ENCODE results near the gene PFDN6.

PFDN6 gene

DNA sequence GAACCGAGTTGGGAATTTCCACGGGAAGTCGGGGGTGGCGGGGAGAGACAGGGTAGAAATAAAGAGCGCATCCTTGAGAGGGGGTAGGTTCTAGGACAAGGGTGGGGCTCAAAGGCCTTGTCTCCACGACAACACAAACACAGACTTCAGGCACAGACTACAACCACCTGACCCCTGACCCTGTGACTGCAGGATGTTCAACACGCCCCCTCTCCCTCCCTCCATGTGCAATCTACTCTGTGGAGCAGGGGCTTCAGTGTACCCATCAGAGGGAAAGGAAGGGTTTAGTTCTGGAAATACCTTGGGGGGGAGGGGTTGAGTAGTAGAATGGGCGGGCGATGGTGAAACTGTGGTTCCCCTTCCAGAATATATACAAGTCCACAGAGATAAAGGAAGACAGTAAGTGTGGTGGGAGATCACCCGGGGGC is 25.1 kb downstream of the PFDN6 start:
- Mint-ChIP-seq H3K27ac (peak overlapping the region; percentile 100), H3K4me3 (peak overlapping the region; percentile 94), H3K27me3 (no peaks in the 10 kb centered on the region), H3K9me3 (no peaks in the 10 kb centered on the region), H3K4me1 (peaks cover 47% of the 10 kb centered on the region), H3K36me3 (peaks cover 23% of the 10 kb centered on the region)
- DNase-seq (ENCODE audit: low spot score in 2 of 2) (peak; percentile 70 to 76), ATAC-seq (ENCODE audit: low read depth) (peak; percentile 52)

GRCh38 chr6:33314943-33315792 is 25.8 kb downstream of the PFDN6 start:
- Mint-ChIP-seq H3K36me3 (peaks cover 29% of the 10 kb centered on the region), H3K27me3 (no peaks in the 10 kb centered on the region), H3K9me3 (no peaks in the 10 kb centered on the region), H3K4me1 (peaks cover 53% of the 10 kb centered on the region), H3K27ac (peak overlapping the region; percentile 100), H3K4me3 (peak overlapping the region; percentile 94)
- ATAC-seq (ENCODE audit: low read depth): peak; percentile 9
- peak; percentile 51 to 59 for DNase-seq (ENCODE audit: low spot score in 2 of 2)

DNA sequence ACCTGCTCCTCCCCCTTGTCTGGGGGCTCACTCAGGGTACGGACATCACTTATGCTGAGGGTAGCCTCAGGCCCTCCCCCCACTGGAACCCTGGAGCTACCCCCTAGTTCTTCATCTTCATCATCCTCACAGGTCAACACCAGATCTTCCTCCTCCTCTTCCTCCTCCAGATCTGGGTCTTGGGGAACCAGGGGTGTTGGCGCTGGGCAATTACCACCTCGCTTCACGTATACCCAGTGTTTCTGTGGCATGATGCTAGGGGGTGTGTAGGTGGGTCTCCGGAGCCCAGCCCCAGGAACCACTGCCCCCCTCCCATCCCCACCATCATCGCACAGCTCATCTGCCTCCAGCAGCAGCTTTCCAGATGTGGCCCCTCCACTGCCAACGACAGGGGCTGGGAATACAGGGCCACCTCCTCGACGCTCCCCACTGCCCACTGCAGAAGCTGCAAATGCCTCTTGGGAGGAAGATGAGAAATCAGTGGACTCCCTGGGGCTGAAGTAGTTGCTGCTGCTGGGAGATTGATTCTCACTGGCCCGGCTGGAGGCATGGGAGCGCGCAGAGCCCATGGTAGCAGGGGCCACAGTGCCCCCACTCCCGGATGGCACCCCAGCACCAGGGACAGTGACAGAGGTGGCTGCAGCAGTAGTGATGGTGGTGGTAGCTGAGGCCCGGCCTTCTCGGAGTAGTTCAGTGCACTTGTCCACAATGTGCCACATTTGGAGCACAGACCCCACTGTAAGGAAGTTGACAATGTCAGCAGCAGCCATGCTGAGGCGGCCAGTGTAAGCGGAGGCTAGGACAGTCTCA is 26.6 kb downstream of the PFDN6 start:
- peak overlapping the region; percentile 100 for H3K27ac Mint-ChIP-seq
- peaks cover 34% of the 10 kb centered on the region for H3K36me3 Mint-ChIP-seq
- ATAC-seq (ENCODE audit: low read depth): no peak
- no peak for DNase-seq (ENCODE audit: low spot score in 2 of 2)
- no peaks in the 10 kb centered on the region for H3K27me3 Mint-ChIP-seq
- H3K4me3 Mint-ChIP-seq: peak overlapping the region; percentile 94
- no peaks in the 10 kb centered on the region for H3K9me3 Mint-ChIP-seq
- H3K4me1 Mint-ChIP-seq: peaks cover 56% of the 10 kb centered on the region

- no peak for DNase-seq (ENCODE audit: low spot score in 2 of 2)
- Mint-ChIP-seq H3K9me3 (no peaks in the 10 kb centered on the region), H3K4me1 (peaks cover 58% of the 10 kb centered on the region), H3K4me3 (peak overlapping the region; percentile 99), H3K27ac (peak overlapping the region; percentile 100), H3K36me3 (peaks cover 34% of the 10 kb centered on the region), H3K27me3 (no peaks in the 10 kb centered on the region)
- ATAC-seq (ENCODE audit: low read depth): no peak
These were observed 27.4 kb downstream of the PFDN6 start for GRCh38 chr6:33316603-33317418.

DNA sequence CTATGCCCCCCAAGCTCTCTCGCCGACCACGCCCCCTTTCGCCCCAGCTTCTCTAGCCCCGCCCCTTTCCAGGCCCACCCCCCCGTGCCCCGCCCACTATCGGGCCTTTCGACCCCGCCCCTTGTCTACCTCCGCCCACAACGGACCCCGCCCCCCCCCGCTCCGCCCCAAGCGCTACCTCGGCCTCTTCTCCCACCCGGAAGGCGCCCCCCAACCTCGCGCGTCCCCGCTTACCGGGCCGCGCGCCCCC is 27.9 kb downstream of the PFDN6 start:
- peaks cover 37% of the 10 kb centered on the region for H3K36me3 Mint-ChIP-seq
- H3K4me3 Mint-ChIP-seq: peak overlapping the region; percentile 99
- no peaks in the 10 kb centered on the region for H3K27me3 Mint-ChIP-seq
- ATAC-seq (ENCODE audit: low read depth) (no peak), DNase-seq (ENCODE audit: low spot score in 2 of 2) (no peak)
- H3K9me3 Mint-ChIP-seq: no peaks in the 10 kb centered on the region
- peak overlapping the region; percentile 100 for H3K27ac Mint-ChIP-seq
- peaks cover 58% of the 10 kb centered on the region for H3K4me1 Mint-ChIP-seq

- peak within 1 kb of the TSS; percentile 100 for H3K27ac Mint-ChIP-seq
- peak; percentile 91 to 94 for DNase-seq (ENCODE audit: low spot score in 2 of 2)
- no peaks in the 10 kb centered on the region for H3K27me3 Mint-ChIP-seq
- peaks cover 60% of the 10 kb centered on the region for H3K4me1 Mint-ChIP-seq
- peak; percentile 46 for ATAC-seq (ENCODE audit: low read depth)
- H3K9me3 Mint-ChIP-seq: no peaks in the 10 kb centered on the region
- peaks cover 34% of the 10 kb centered on the region for H3K36me3 Mint-ChIP-seq
- H3K4me3 Mint-ChIP-seq: peak within 1 kb of the TSS; percentile 99
These were observed 28.4 kb downstream of the PFDN6 start, which contains the start of gene ZBTB22 for GRCh38 chr6:33317669-33318425. TSS of gene ZBTB22 (minus strand) at chr6:33317744. CDS start at chr6:33316916, 828 bp downstream.

GRCh38 chr6:33318426-33319073 is 29.1 kb downstream of the PFDN6 start:
- Mint-ChIP-seq H3K4me3 (peak overlapping the region; percentile 99), H3K27ac (peak overlapping the region; percentile 100), H3K4me1 (peaks cover 61% of the 10 kb centered on the region), H3K36me3 (peaks cover 31% of the 10 kb centered on the region), H3K9me3 (no peaks in the 10 kb centered on the region), H3K27me3 (no peaks in the 10 kb centered on the region)
- no peak for ATAC-seq (ENCODE audit: low read depth)
- DNase-seq (ENCODE audit: low spot score in 2 of 2): no peak

DNA sequence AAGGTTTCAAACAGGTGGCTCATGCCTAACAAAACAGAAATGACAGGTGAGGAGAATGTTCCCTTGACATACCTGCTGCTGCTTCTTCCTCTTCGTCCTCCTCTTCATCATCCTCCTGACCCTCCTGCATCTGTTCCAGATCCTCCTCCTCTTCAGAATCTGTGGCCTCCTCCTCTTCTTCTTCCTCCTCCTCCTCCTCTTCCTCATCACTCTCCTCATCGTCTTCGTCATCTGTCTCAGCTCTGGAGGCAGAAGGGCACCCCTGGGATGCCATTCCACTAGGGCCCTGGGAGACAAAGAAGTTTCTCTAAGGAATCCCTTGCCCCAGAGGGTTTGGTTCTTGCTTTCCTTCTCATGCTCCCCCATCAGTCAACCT is 30.5 kb downstream of the PFDN6 start:
- Mint-ChIP-seq H3K4me1 (peaks cover 63% of the 10 kb centered on the region), H3K27me3 (no peaks in the 10 kb centered on the region), H3K4me3 (peak overlapping the region; percentile 60), H3K9me3 (no peaks in the 10 kb centered on the region), H3K27ac (no peak overlapping the region), H3K36me3 (peaks cover 31% of the 10 kb centered on the region)
- DNase-seq (ENCODE audit: low spot score in 2 of 2) (no peak), ATAC-seq (ENCODE audit: low read depth) (no peak)

DNA sequence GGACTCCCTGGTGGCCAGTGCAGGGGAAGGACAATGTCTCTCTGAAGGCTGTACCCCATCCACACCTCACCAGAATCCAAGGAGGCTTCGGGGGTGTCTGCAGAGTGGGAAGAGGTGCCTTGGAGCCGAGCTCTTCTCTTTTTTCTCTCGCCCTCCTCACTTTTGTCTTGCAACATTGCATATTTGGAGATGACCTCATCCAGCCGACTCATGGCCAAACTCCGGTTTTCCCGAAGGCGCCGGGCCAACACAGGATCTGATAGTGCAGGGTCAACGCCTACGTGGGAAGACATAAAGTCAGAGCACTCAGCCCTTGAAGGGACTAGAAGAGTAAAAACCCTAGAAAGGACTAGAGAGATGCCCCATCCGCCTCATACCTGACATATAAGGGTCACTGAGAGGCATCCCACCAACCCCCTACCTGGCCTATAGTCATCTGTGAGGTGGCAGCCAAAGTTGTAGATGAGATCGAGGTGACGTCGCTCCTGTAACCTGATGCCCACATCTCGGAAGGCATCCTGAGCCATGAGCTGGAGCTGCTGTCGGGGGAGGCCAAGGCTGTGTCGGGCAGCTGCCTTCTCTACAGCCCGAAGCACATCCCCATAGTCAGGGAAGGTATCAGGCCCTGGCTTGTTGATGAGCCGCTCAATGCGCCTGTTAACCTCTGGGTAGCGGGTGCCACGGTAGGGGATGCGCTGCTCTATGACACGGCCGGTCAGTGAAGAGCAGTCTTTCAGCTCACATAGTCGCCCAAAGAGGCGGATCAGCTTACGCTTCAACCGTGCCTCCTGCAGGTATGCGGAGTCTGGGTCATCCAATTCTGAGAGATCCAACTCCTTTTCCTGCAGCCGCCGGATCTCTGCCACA is 31.1 kb downstream of the PFDN6 start:
- no peaks in the 10 kb centered on the region for H3K9me3 Mint-ChIP-seq

GRCh38 chr6:33321227-33321626 is 31.8 kb downstream of the PFDN6 start:
- no peak for DNase-seq (ENCODE audit: low spot score in 2 of 2)
- no peak for ATAC-seq (ENCODE audit: low read depth)
- Mint-ChIP-seq H3K27ac (peak overlapping the region; percentile 91), H3K4me3 (peak overlapping the region; percentile 84), H3K36me3 (peaks cover 30% of the 10 kb centered on the region), H3K27me3 (no peaks in the 10 kb centered on the region), H3K4me1 (peaks cover 54% of the 10 kb centered on the region), H3K9me3 (no peaks in the 10 kb centered on the region)

More for the DNA sequence above, 31.1 kb downstream of the PFDN6 start:
- peaks cover 31% of the 10 kb centered on the region for H3K36me3 Mint-ChIP-seq
- no peak for DNase-seq (ENCODE audit: low spot score in 2 of 2)
- no peaks in the 10 kb centered on the region for H3K27me3 Mint-ChIP-seq
- peak overlapping the region; percentile 84 for H3K4me3 Mint-ChIP-seq
- H3K4me1 Mint-ChIP-seq: peaks cover 57% of the 10 kb centered on the region
- H3K27ac Mint-ChIP-seq: no peak overlapping the region
- ATAC-seq (ENCODE audit: low read depth): no peak

- no peaks in the 10 kb centered on the region for H3K9me3 Mint-ChIP-seq
- no peaks in the 10 kb centered on the region for H3K27me3 Mint-ChIP-seq
- ATAC-seq (ENCODE audit: low read depth) (no peak), DNase-seq (ENCODE audit: low spot score in 2 of 2) (no peak)
- peak overlapping the region; percentile 91 for H3K27ac Mint-ChIP-seq
- H3K4me3 Mint-ChIP-seq: peak overlapping the region; percentile 98
- H3K4me1 Mint-ChIP-seq: peaks cover 43% of the 10 kb centered on the region
- H3K36me3 Mint-ChIP-seq: peaks cover 25% of the 10 kb centered on the region
These were observed 34.2 kb downstream of the PFDN6 start for GRCh38 chr6:33323623-33323948.

DNA sequence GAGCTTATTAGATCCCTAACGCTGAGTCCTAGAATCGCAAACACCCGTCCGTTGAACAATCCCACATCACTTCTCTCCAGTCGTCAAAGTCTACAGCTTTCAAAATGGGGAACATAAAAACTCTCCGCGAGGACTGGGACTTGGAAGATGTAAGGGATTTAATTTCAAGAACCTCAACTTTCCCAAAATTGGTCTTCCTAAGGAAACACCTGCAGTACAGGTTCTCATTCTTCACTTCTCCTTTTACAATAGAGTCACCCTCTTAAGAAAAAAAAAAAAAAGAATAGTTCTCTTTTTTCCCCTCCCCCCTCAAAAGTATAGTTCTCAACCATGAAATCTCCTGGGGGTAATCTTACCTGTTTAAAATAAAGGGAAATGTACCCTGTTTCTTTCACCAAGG is 34.7 kb downstream of the PFDN6 start:
- H3K36me3 Mint-ChIP-seq: peaks cover 21% of the 10 kb centered on the region
- H3K4me1 Mint-ChIP-seq: peaks cover 41% of the 10 kb centered on the region
- ATAC-seq (ENCODE audit: low read depth): peak; percentile 56
- peak overlapping the region; percentile 98 for H3K4me3 Mint-ChIP-seq
- H3K27ac Mint-ChIP-seq: peak overlapping the region; percentile 91
- peak in 1 of 2 donors; percentile 68 for DNase-seq (ENCODE audit: low spot score in 2 of 2)
- no peaks in the 10 kb centered on the region for H3K9me3 Mint-ChIP-seq
- no peaks in the 10 kb centered on the region for H3K27me3 Mint-ChIP-seq

Measured in memory B cell (primary cell).